Measurements from ENCODE around the gene GOLGA6B. TPM values are rescaled to one million over a fixed set of nuclear protein-coding genes. Genes with fewer than 3 reads are reported as not detected.
"Not testable (repeated sequence)": the region's sequence is repeated elsewhere in the genome, so short reads cannot be mapped to it uniquely, and the experiment has no call there.

The GOLGA6B gene
- total RNA-seq, 1 donor from 2014 or later = not detected

GRCh38 chr15:72616491-72617210, 37.8 kb upstream of the GOLGA6B start:
- no peaks in the 10 kb centered on the region for H3K9me3 ChIP-seq
- H3K4me3 ChIP-seq = no peak overlapping the region
- peak in 1 of 2 donors; percentile 42 for DNase-seq (ENCODE audit: extremely low spot score in 2 of 2)
- no peak overlapping the region for H3K27ac ChIP-seq
- H3K36me3 ChIP-seq = no peaks in the 10 kb centered on the region
- TF ChIP-seq POLR2AphosphoS5 (IDR thresholded peaks at IDR 0.05; ENCODE audit: insufficient read depth in 1 of 2, low read depth in 1 of 2) = no peak
- no peak for TF ChIP-seq POLR2A (IDR thresholded peaks at IDR 0.05)
- TF ChIP-seq CTCF (IDR thresholded peaks at IDR 0.05) = no peak
- H3K4me1 ChIP-seq = no peaks in the 10 kb centered on the region
- H3K27me3 ChIP-seq = no peaks in the 10 kb centered on the region
- intact Hi-C loops (cut with DNase I) = no loop called here

GRCh38 chr15:72623854-72624253, 30.6 kb upstream of the GOLGA6B start:
- H3K9me3 ChIP-seq; H3K27ac ChIP-seq; H3K4me1 ChIP-seq; intact Hi-C loops (cut with DNase I); H3K4me3 ChIP-seq; H3K27me3 ChIP-seq; H3K36me3 ChIP-seq: not testable (repeated sequence)
- DNase-seq (ENCODE audit: extremely low spot score in 2 of 2) = peak in 1 of 2 donors; percentile 91

GRCh38 chr15:72626153-72626552, 28.3 kb upstream of the GOLGA6B start:
- H3K4me1 ChIP-seq; H3K27me3 ChIP-seq; H3K4me3 ChIP-seq; DNase-seq (ENCODE audit: extremely low spot score in 2 of 2); H3K27ac ChIP-seq; H3K36me3 ChIP-seq; H3K9me3 ChIP-seq; intact Hi-C loops (cut with DNase I): not testable (repeated sequence)

GRCh38 chr15:72628249-72629067, 26.0 kb upstream of the GOLGA6B start:
- H3K27ac ChIP-seq; H3K9me3 ChIP-seq; H3K27me3 ChIP-seq; intact Hi-C loops (cut with DNase I); H3K4me3 ChIP-seq; H3K36me3 ChIP-seq; H3K4me1 ChIP-seq; DNase-seq (ENCODE audit: extremely low spot score in 2 of 2): not testable (repeated sequence)

GRCh38 chr15:72629068-72629570, 25.4 kb upstream of the GOLGA6B start:
- H3K27ac ChIP-seq; DNase-seq (ENCODE audit: extremely low spot score in 2 of 2); H3K4me1 ChIP-seq; H3K9me3 ChIP-seq; H3K27me3 ChIP-seq; H3K36me3 ChIP-seq; H3K4me3 ChIP-seq; intact Hi-C loops (cut with DNase I): not testable (repeated sequence)

- H3K9me3 ChIP-seq; DNase-seq (ENCODE audit: extremely low spot score in 2 of 2); intact Hi-C loops (cut with DNase I); H3K27ac ChIP-seq; H3K27me3 ChIP-seq; H3K4me1 ChIP-seq; H3K36me3 ChIP-seq: not testable (repeated sequence)
- H3K4me3 ChIP-seq = peak overlapping the region; percentile 16 to 36
These were observed 17.8 kb upstream of the GOLGA6B start for GRCh38 chr15:72636519-72637282.

GRCh38 chr15:72639759-72640483, 14.6 kb upstream of the GOLGA6B start:
- DNase-seq (ENCODE audit: extremely low spot score in 2 of 2); H3K27me3 ChIP-seq; H3K9me3 ChIP-seq; intact Hi-C loops (cut with DNase I); H3K4me1 ChIP-seq; H3K36me3 ChIP-seq; H3K4me3 ChIP-seq; H3K27ac ChIP-seq: not testable (repeated sequence)

- DNase-seq (ENCODE audit: extremely low spot score in 2 of 2); intact Hi-C loops (cut with DNase I); H3K36me3 ChIP-seq; H3K9me3 ChIP-seq; H3K4me3 ChIP-seq; H3K27ac ChIP-seq; H3K27me3 ChIP-seq; H3K4me1 ChIP-seq: not testable (repeated sequence)
These were observed 12.2 kb upstream of the GOLGA6B start for GRCh38 chr15:72642271-72642670.

GRCh38 chr15:72648631-72649253, 5.8 kb upstream of the GOLGA6B start:
- intact Hi-C loops (cut with DNase I); DNase-seq (ENCODE audit: extremely low spot score in 2 of 2): not testable (repeated sequence)

GRCh38 chr15:72656014-72656413, 1.5 kb downstream of the GOLGA6B start:
- H3K27me3 ChIP-seq; H3K4me3 ChIP-seq; DNase-seq (ENCODE audit: extremely low spot score in 2 of 2); H3K36me3 ChIP-seq; H3K9me3 ChIP-seq; intact Hi-C loops (cut with DNase I); H3K4me1 ChIP-seq; H3K27ac ChIP-seq: not testable (repeated sequence)

More at GRCh38 chr15:72648631-72649253, 5.8 kb upstream of the GOLGA6B start:
- not testable (repeated sequence) for H3K4me1 ChIP-seq, H3K27ac ChIP-seq, H3K27me3 ChIP-seq, H3K36me3 ChIP-seq, H3K9me3 ChIP-seq, H3K4me3 ChIP-seq

GRCh38 chr15:72661081-72661480, 6.6 kb downstream of the GOLGA6B start:
- H3K27ac ChIP-seq; H3K4me3 ChIP-seq; H3K27me3 ChIP-seq; H3K9me3 ChIP-seq; H3K36me3 ChIP-seq; H3K4me1 ChIP-seq; intact Hi-C loops (cut with DNase I); DNase-seq (ENCODE audit: extremely low spot score in 2 of 2): not testable (repeated sequence)
